Measurements from ENCODE around the gene FGF7. TPM values are rescaled to one million over a fixed set of nuclear protein-coding genes. Genes with fewer than 3 reads are reported as not detected.
"Not testable (repeated sequence)": the region's sequence is repeated elsewhere in the genome, so short reads cannot be mapped to it uniquely, and the experiment has no call there.

The FGF7 gene
- total and polyA plus RNA-seq, 10 of the 15 experiments (the other 5 are each of a cell fraction or from before 2014, with no cell fraction given) = 0.08 TPM; not detected in 9

DNA sequence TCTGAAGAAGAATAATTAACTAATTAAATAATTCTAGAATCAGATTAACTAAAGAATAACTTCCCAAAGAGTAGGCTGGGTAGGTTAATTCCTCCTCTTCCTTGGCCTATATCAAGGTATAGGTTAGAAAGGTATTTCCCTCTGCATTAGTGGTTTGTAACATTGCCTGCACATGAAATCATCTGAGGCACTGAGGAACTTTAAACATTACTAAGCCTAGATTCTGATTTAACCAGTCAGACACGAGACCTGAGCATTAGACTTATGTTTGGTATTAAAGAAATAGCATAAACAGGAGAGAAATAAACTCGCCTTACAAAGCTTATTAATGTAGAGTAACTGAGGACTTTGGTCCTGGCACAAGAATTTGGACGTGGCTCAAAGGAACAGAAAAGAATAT, 84.2 kb downstream of the FGF7 start (continued):
- TF ChIP-seq, protein P1, sequence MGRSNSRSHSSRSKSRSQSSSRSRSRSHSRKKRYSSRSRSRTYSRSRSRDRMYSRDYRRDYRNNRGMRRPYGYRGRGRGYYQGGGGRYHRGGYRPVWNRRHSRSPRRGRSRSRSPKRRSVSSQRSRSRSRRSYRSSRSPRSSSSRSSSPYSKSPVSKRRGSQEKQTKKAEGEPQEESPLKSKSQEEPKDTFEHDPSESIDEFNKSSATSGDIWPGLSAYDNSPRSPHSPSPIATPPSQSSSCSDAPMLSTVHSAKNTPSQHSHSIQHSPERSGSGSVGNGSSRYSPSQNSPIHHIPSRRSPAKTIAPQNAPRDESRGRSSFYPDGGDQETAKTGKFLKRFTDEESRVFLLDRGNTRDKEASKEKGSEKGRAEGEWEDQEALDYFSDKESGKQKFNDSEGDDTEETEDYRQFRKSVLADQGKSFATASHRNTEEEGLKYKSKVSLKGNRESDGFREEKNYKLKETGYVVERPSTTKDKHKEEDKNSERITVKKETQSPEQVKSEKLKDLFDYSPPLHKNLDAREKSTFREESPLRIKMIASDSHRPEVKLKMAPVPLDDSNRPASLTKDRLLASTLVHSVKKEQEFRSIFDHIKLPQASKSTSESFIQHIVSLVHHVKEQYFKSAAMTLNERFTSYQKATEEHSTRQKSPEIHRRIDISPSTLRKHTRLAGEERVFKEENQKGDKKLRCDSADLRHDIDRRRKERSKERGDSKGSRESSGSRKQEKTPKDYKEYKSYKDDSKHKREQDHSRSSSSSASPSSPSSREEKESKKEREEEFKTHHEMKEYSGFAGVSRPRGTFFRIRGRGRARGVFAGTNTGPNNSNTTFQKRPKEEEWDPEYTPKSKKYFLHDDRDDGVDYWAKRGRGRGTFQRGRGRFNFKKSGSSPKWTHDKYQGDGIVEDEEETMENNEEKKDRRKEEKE (IDR thresholded peaks at IDR 0.05) = no peak
- TF ChIP-seq SMAD5 (IDR thresholded peaks at IDR 0.05; ENCODE audit: low read depth) = no peak

DNA sequence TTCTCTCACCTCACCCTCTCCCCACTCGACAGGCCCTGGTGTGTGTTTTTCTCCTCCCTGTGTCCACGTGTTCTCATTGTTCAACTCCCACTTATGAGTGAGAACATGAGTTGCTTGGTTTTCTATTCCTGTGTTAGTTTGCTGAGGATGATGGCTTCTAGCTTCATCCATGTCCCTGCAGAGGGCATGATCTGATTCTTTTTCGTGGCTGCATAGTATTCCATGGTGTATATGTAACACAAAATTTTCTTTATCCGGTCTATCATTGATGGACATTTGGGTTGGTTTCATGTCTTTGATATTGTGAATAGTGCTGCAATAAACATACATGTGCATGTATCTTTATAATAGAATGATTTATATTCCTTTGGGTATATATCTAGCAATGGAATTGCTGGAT, 89.7 kb downstream of the FGF7 start:
- SMC1A ChIA-PET (ENCODE audit: uncharacterized antibody, unreplicated experiment); FAIRE-seq; H4K20me1 ChIP-seq (ENCODE audit: control insufficient read depth, insufficient read depth); H2AFZ ChIP-seq (ENCODE audit: control insufficient read depth, low read depth, low read length); POLR2A ChIA-PET; H3K27me3 ChIP-seq (replicated peaks in 1 of 2; ENCODE audit: control insufficient read depth in 2 of 2, insufficient read depth in 2 of 2, low read length in 1 of 2); H3K4me2 ChIP-seq (ENCODE audit: control insufficient read depth, insufficient read depth); CTCF ChIA-PET; DNase-seq (ENCODE audit: low read depth, low spot score); ATAC-seq; H3K4me1 ChIP-seq (ENCODE audit: control insufficient read depth, insufficient read depth, low read length); intact Hi-C loops (cut with micrococcal nuclease; ENCODE audit: unreplicated experiment); H3K4me3 ChIP-seq; in situ Hi-C loops (cut with MboI); RAD21 ChIA-PET (ENCODE audit: unreplicated experiment); H3K9ac ChIP-seq (ENCODE audit: control insufficient read depth, insufficient read depth, low read length); H3K27ac ChIP-seq (ENCODE audit: control insufficient read depth, insufficient read depth); H3K79me2 ChIP-seq (ENCODE audit: control insufficient read depth, insufficient read depth, low read length); BruUV-seq (replicated peaks); H3K9me3 ChIP-seq (replicated peaks; ENCODE audit: control insufficient read depth, insufficient read depth, low read length); H3K36me3 ChIP-seq (ENCODE audit: control insufficient read depth in 2 of 2, insufficient read depth in 2 of 2, low read length in 1 of 2): not testable (repeated sequence)
- WGBS (ENCODE audit: insufficient coverage, insufficient replicate concordance, low lambda C conversion rate, missing lambda C conversion rate) = 29% methylated on average over 4 of the region's 4 CpGs

DNA sequence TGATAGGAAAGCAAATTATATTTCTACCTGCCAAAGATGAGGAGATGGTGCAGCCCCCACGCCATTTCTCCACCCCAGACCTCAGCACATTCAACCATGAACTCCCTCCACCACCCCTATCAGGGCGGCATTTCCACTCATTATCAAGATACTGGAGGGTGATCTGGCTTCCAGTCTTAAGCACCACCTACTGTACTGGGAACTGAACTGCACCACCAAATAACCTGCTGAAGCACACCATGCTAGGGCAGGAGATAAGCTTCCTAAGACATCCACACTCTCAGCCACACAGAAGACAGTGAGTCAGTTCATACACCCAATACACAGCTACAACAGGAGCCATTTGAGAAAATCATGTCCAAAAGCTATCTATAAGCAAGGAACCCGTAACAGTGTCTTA, 98.8 kb downstream of the FGF7 start:
- no peak for ATAC-seq
- in situ Hi-C loops (cut with MboI) = no loop called here
- no peaks in the 10 kb centered on the region for H3K4me1 ChIP-seq (ENCODE audit: control insufficient read depth, insufficient read depth, low read length)
- no peak for FAIRE-seq
- H2AFZ ChIP-seq (ENCODE audit: control insufficient read depth, low read depth, low read length) = no peak overlapping the region
- 28% methylated on average over 3 of the region's 3 CpGs for WGBS (ENCODE audit: insufficient coverage, insufficient replicate concordance, low lambda C conversion rate, missing lambda C conversion rate)
- H4K20me1 ChIP-seq (ENCODE audit: control insufficient read depth, insufficient read depth) = no peaks in the 10 kb centered on the region
- RAD21 ChIA-PET (ENCODE audit: unreplicated experiment) = interaction anchor here (1.1 kb wide), 1 partner anchor 286 kb away, joined by 3 read pairs; no protein-coding TSS in a partner anchor
- intact Hi-C loops (cut with micrococcal nuclease; ENCODE audit: unreplicated experiment) = no loop called here
- no TSS peak for BruUV-seq (replicated peaks)
- no peak overlapping the region for H3K9ac ChIP-seq (ENCODE audit: control insufficient read depth, insufficient read depth, low read length)
- POLR2A ChIA-PET = no interaction called here
- no peak for TF ChIP-seq NR2F1 (conservative IDR thresholded peaks at IDR 0.05)
- TF ChIP-seq, protein P2, sequence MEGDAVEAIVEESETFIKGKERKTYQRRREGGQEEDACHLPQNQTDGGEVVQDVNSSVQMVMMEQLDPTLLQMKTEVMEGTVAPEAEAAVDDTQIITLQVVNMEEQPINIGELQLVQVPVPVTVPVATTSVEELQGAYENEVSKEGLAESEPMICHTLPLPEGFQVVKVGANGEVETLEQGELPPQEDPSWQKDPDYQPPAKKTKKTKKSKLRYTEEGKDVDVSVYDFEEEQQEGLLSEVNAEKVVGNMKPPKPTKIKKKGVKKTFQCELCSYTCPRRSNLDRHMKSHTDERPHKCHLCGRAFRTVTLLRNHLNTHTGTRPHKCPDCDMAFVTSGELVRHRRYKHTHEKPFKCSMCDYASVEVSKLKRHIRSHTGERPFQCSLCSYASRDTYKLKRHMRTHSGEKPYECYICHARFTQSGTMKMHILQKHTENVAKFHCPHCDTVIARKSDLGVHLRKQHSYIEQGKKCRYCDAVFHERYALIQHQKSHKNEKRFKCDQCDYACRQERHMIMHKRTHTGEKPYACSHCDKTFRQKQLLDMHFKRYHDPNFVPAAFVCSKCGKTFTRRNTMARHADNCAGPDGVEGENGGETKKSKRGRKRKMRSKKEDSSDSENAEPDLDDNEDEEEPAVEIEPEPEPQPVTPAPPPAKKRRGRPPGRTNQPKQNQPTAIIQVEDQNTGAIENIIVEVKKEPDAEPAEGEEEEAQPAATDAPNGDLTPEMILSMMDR (IDR thresholded peaks at IDR 0.05 in 2 of 3, conservative IDR thresholded peaks at IDR 0.05 in 1 of 3; ENCODE audit: control insufficient read depth in 2 of 3, extremely low read depth in 1 of 3, insufficient read depth in 1 of 3, low read depth in 3 of 3, low read length in 3 of 3) = 0 out of 6 replicates have a peak, but pooled peaks of 1 of the 3 experiments have one; percentile 16
- H3K36me3 ChIP-seq (ENCODE audit: control insufficient read depth in 2 of 2, insufficient read depth in 2 of 2, low read length in 1 of 2) = no peaks in the 10 kb centered on the region
- CTCF ChIA-PET = interaction anchor here (0.6 kb wide), 1 partner anchor 707 kb away, joined by 3 read pairs; no protein-coding TSS in a partner anchor
- no peak overlapping the region for H3K27ac ChIP-seq (ENCODE audit: control insufficient read depth, insufficient read depth)
- H3K79me2 ChIP-seq (ENCODE audit: control insufficient read depth, insufficient read depth, low read length) = no peaks in the 10 kb centered on the region
- SMC1A ChIA-PET (ENCODE audit: uncharacterized antibody, unreplicated experiment) = no interaction called here
- no peak overlapping the region for H3K4me3 ChIP-seq
- DNase-seq (ENCODE audit: low read depth, low spot score) = no peak
- H3K27me3 ChIP-seq (replicated peaks in 1 of 2; ENCODE audit: control insufficient read depth in 2 of 2, insufficient read depth in 2 of 2, low read length in 1 of 2) = no peaks in the 10 kb centered on the region
- H3K4me2 ChIP-seq (ENCODE audit: control insufficient read depth, insufficient read depth) = no peak overlapping the region
- no peaks in the 10 kb centered on the region; the same call in 2 of the 3 replicates for H3K9me3 ChIP-seq (replicated peaks; ENCODE audit: control insufficient read depth, insufficient read depth, low read length)
